ENCODE measurements around the gene BMAL2. TPM values are rescaled to one million over a fixed set of nuclear protein-coding genes. Genes with fewer than 3 reads are reported as not detected.

BMAL2 gene
- polyA plus RNA-seq, 1 experiment = 3.6 TPM

GRCh38 chr12:27336282-27336653 lies 3.6 kb downstream of the BMAL2 start:
- DNase-seq (ENCODE audit: low read depth) = no peak
- no peak overlapping the region for H3K4me3 ChIP-seq (ENCODE audit: low read depth, low read length)
- H3K36me3 ChIP-seq (ENCODE audit: control insufficient read depth, insufficient read depth, low read length) = no peaks in the 10 kb centered on the region
- TF ChIP-seq CTCF (IDR thresholded peaks at IDR 0.05; ENCODE audit: insufficient read depth, low read depth, low read length) = no peak
- ChIA-PET CTCF (interaction anchor here (0.7 to 1.6 kb wide), 2 partner anchors 49 to 1568 kb away, joined by 3 to 4 read pairs; no protein-coding TSS in a partner anchor), POLR2A (no interaction called here)
- H3K27me3 ChIP-seq (ENCODE audit: control insufficient read depth, insufficient read depth, low read length) = no peaks in the 10 kb centered on the region

GRCh38 chr12:27337376-27337775 lies 4.7 kb downstream of the BMAL2 start:
- CTCF ChIA-PET = interaction anchor here (1.6 kb wide), 1 partner anchor 47 kb away, joined by 4 read pairs; no protein-coding TSS in a partner anchor
- H3K36me3 ChIP-seq (ENCODE audit: control insufficient read depth, insufficient read depth, low read length) = no peaks in the 10 kb centered on the region
- no peak overlapping the region for H3K4me3 ChIP-seq (ENCODE audit: low read depth, low read length)
- POLR2A ChIA-PET = no interaction called here
- no peaks in the 10 kb centered on the region for H3K27me3 ChIP-seq (ENCODE audit: control insufficient read depth, insufficient read depth, low read length)
- no peak for TF ChIP-seq CTCF (IDR thresholded peaks at IDR 0.05; ENCODE audit: insufficient read depth, low read depth, low read length)
- DNase-seq (ENCODE audit: low read depth) = no peak

- POLR2A ChIA-PET = no interaction called here
Observed at GRCh38 chr12:27338473-27338872, 5.8 kb downstream of the BMAL2 start.

GRCh38 chr12:27340971-27341370 lies 8.3 kb downstream of the BMAL2 start:
- no peaks in the 10 kb centered on the region for H3K36me3 ChIP-seq (ENCODE audit: control insufficient read depth, insufficient read depth, low read length)
- H3K4me3 ChIP-seq (ENCODE audit: low read depth, low read length) = no peak overlapping the region
- no peak for TF ChIP-seq CTCF (IDR thresholded peaks at IDR 0.05; ENCODE audit: insufficient read depth, low read depth, low read length)
- POLR2A ChIA-PET = no interaction called here
- no peak for DNase-seq (ENCODE audit: low read depth)
- CTCF ChIA-PET = interaction anchor here (1.4 kb wide), 1 partner anchor 10 kb away, joined by 6 read pairs; no protein-coding TSS in a partner anchor
- no peaks in the 10 kb centered on the region for H3K27me3 ChIP-seq (ENCODE audit: control insufficient read depth, insufficient read depth, low read length)

More at GRCh38 chr12:27338473-27338872, 5.8 kb downstream of the BMAL2 start:
- Histone ChIP-seq H3K36me3 (ENCODE audit: control insufficient read depth, insufficient read depth, low read length) (no peaks in the 10 kb centered on the region), H3K27me3 (ENCODE audit: control insufficient read depth, insufficient read depth, low read length) (no peaks in the 10 kb centered on the region), H3K4me3 (ENCODE audit: low read depth, low read length) (no peak overlapping the region)
- no peak for TF ChIP-seq CTCF (IDR thresholded peaks at IDR 0.05; ENCODE audit: insufficient read depth, low read depth, low read length)
- CTCF ChIA-PET = no interaction called here
- no peak for DNase-seq (ENCODE audit: low read depth)

- ChIA-PET CTCF (no interaction called here), POLR2A (no interaction called here)
- TF ChIP-seq CTCF (IDR thresholded peaks at IDR 0.05; ENCODE audit: insufficient read depth, low read depth, low read length) = no peak
- DNase-seq (ENCODE audit: low read depth) = no peak
- H3K36me3 ChIP-seq (ENCODE audit: control insufficient read depth, insufficient read depth, low read length) = no peaks in the 10 kb centered on the region
- no peak overlapping the region for H3K4me3 ChIP-seq (ENCODE audit: low read depth, low read length)
- no peaks in the 10 kb centered on the region for H3K27me3 ChIP-seq (ENCODE audit: control insufficient read depth, insufficient read depth, low read length)
Observed at GRCh38 chr12:27342536-27342935, 9.9 kb downstream of the BMAL2 start.

All from BJ (cell line).